Transverse colon (tissue), 4 donors: Measurements from ENCODE around the gene CD59. TPM values are rescaled to one million over a fixed set of nuclear protein-coding genes. Genes with fewer than 3 reads are reported as not detected.

Source experiments
- DNase-seq: peaks from one replicate; pipeline ENCODE4 v3.0.0-alpha.2; 2019
- H3K27ac ChIP-seq, 4 donors: fragments of 200-600 bp; sonication (generic); 2 replicates each; pipeline ENCODE4 v1.5.1; 2016 to 2018; ENCODE audit warnings: inconsistent platforms in 4 of 4
- H3K27me3 ChIP-seq: fragments of 200-600 bp; sonication (generic); 2 replicates; pipeline ENCODE4 v1.5.1; 2017; ENCODE audit warnings: inconsistent platforms
- H3K36me3 ChIP-seq, 4 donors: fragments of 200-600 bp; sonication (generic); 2 replicates each; pipeline ENCODE4 v1.5.1; 2017 to 2019; ENCODE audit warnings: inconsistent platforms in 4 of 4
- H3K4me1 ChIP-seq, 4 donors: fragments of 200-600 bp; sonication (generic); 2 replicates each; pipeline ENCODE4 v1.5.1; 2017 to 2020; ENCODE audit warnings: inconsistent platforms in 4 of 4
- H3K4me3 ChIP-seq, 4 donors: fragments of 200-600 bp; sonication (generic); 1 replicate in 1 of 4; 2 replicates in 3 of 4; pipeline versions ENCODE4 v1.5.1 to v1.6.1; 2017 to 2019; ENCODE audit warnings: inconsistent platforms in 4 of 4
- H3K9me3 ChIP-seq, 2 donors: fragments of 200-600 bp; sonication (generic); 2 replicates each; pipeline ENCODE4 v1.5.1; 2017 to 2019; ENCODE audit warnings: inconsistent platforms in 2 of 2
- EP300 ChIP-seq: sonication (generic); formaldehyde crosslinking; IDR thresholded peaks from one replicate; pipeline ENCODE4 v1.6.1; 2017; ENCODE audit warnings: antibody characterized with exemption, low read depth
- POLR2A ChIP-seq: fragments of 450-650 bp; IDR thresholded peaks from one replicate; pipeline ENCODE4 v1.6.1; 2016; ENCODE audit warnings: antibody characterized with exemption, mild to moderate bottlenecking, moderate library complexity
- POLR2AphosphoS5 ChIP-seq, 3 donors: sonication (generic); formaldehyde crosslinking; IDR thresholded peaks; one replicate each; pipeline ENCODE4 v1.6.1; 2016; ENCODE audit warnings: antibody characterized with exemption in 3 of 3
- whole genome bisulfite sequencing, 2 donors: methylation state at CpG; one replicate each; pipeline ENCODE4 v1.1.5; 2018; ENCODE audit warnings: low coverage in 1 of 2; 5-methylcytosine and 5-hydroxymethylcytosine counted together
- in situ Hi-C, 4 donors: fragments of 200-750 bp; cut with MboI; loops; one replicate each; pipeline versions ENCODE4 v1.15.0 to v1.15.1; 2017; ENCODE audit warnings: low sequenced_read_pairs in 3 of 4, low pct_ligation_motif_present in 1 of 4, low pct_unique_long_range_greater_than_20kb in 1 of 4
- intact Hi-C: fragments of 100-400 bp; cut with DNase I; formaldehyde crosslinking; loops from one replicate; pipeline ENCODE4 v1.15.1; 2023; ENCODE audit warnings: low total_unique reads
- total RNA-seq, 4 donors: library from RNA; depleted of rRNA; stranded (reverse); fragments of >200 nt; gene quantifications; one replicate each; pipeline ENCODE4 v1.1.0, GENCODE V29; 2016
- TF ChIP-seq, protein P1 (sequence below), 5 experiments: fragments of 200-600 bp in 3 of 5; fragments of 450-650 bp in 2 of 5; sonication (generic) in 3 of 5; IDR thresholded peaks; 1 replicate in 2 of 5; 2 replicates in 3 of 5; pipeline ENCODE4 v1.5.1; 2016 to 2017; ENCODE audit warnings: antibody characterized with exemption in 5 of 5, inconsistent platforms in 3 of 5, mild to moderate bottlenecking in 2 of 5, moderate library complexity in 1 of 5

The CD59 gene
- total RNA-seq, 4 donors from 2014 or later, result 64.7 to 213 (median 170) TPM

DNA sequence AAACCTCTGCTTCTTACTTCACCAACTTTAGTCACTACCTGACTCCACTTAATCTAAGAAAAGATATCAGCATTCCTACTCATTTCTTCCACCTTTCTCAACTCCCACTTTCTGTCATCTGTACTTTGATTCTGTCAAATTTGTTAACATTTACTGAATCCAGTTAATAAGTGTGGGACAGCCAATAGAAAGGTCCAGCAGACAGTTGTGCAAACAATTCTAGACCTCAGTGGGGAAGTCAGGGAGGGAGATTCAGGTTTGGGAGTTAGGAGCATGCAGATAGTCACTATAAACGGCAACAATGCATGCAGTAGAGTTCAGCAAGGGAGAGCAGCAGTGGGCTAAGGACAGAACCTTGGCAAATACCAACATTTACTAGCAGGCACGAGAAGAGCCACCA is 34.0 kb upstream of the CD59 start:
- H3K4me1 ChIP-seq, result peaks cover 10 to 25% (median 18%) of the 10 kb centered on the region in 4 donors
- H3K4me3 ChIP-seq, result no peak overlapping the region
- H3K36me3 ChIP-seq, result peaks cover 0 to 43% (median 8%) of the 10 kb centered on the region in 4 donors
- 86% methylated on average over 1 to 2 of the region's 2 CpGs for WGBS, 2 donors
- no peaks in the 10 kb centered on the region for H3K9me3 ChIP-seq
- no peaks in the 10 kb centered on the region for H3K27me3 ChIP-seq
- no peak for DNase-seq
- intact Hi-C loops, result no loop called here
- in situ Hi-C loops, result no loop called here
- no peak overlapping the region for H3K27ac ChIP-seq
- TF ChIP-seq POLR2A, result no peak
- TF ChIP-seq POLR2AphosphoS5 (IDR thresholded peaks at IDR 0.05), result no peak
- no peak for TF ChIP-seq EP300
- TF ChIP-seq, protein P1, sequence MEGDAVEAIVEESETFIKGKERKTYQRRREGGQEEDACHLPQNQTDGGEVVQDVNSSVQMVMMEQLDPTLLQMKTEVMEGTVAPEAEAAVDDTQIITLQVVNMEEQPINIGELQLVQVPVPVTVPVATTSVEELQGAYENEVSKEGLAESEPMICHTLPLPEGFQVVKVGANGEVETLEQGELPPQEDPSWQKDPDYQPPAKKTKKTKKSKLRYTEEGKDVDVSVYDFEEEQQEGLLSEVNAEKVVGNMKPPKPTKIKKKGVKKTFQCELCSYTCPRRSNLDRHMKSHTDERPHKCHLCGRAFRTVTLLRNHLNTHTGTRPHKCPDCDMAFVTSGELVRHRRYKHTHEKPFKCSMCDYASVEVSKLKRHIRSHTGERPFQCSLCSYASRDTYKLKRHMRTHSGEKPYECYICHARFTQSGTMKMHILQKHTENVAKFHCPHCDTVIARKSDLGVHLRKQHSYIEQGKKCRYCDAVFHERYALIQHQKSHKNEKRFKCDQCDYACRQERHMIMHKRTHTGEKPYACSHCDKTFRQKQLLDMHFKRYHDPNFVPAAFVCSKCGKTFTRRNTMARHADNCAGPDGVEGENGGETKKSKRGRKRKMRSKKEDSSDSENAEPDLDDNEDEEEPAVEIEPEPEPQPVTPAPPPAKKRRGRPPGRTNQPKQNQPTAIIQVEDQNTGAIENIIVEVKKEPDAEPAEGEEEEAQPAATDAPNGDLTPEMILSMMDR (IDR thresholded peaks at IDR 0.05), result no peak

- H3K4me1 ChIP-seq, result peaks cover 4 to 19% (median 12%) of the 10 kb centered on the region in 4 donors
- in situ Hi-C loops, result no loop called here
- 87 to 98% methylated on average over 4 of the region's 4 CpGs for WGBS, 2 donors
- H3K4me3 ChIP-seq, result no peak overlapping the region
- H3K36me3 ChIP-seq, result peaks cover 0 to 50% (median 8%) of the 10 kb centered on the region in 4 donors
- H3K27me3 ChIP-seq, result no peaks in the 10 kb centered on the region
- intact Hi-C loops, result no loop called here
- TF ChIP-seq EP300 (no peak), POLR2AphosphoS5 (IDR thresholded peaks at IDR 0.05) (no peak), POLR2A (no peak)
- TF ChIP-seq, protein P1 (IDR thresholded peaks at IDR 0.05), result no peak
- no peak for DNase-seq
- no peaks in the 10 kb centered on the region for H3K9me3 ChIP-seq
- no peak overlapping the region for H3K27ac ChIP-seq
Observed at GRCh38 chr11:33769542-33769941, 33.3 kb upstream of the CD59 start.

GRCh38 chr11:33767624-33768023 is 31.4 kb upstream of the CD59 start:
- Histone ChIP-seq H3K36me3 (peaks cover 0 to 68% (median 9%) of the 10 kb centered on the region in 4 donors), H3K27ac (no peak overlapping the region), H3K9me3 (no peaks in the 10 kb centered on the region), H3K4me3 (no peak overlapping the region), H3K4me1 (peaks cover 0 to 10% (median under 1%) of the 10 kb centered on the region in 4 donors), H3K27me3 (no peaks in the 10 kb centered on the region)
- no peak for DNase-seq
- in situ Hi-C loops, result no loop called here
- TF ChIP-seq, protein P1 (IDR thresholded peaks at IDR 0.05), result no peak
- no peak for TF ChIP-seq POLR2A
- TF ChIP-seq EP300, result no peak
- no peak for TF ChIP-seq POLR2AphosphoS5 (IDR thresholded peaks at IDR 0.05)
- intact Hi-C loops, result no loop called here
- 73 to 80% methylated on average over 4 of the region's 4 CpGs for WGBS, 2 donors

DNA sequence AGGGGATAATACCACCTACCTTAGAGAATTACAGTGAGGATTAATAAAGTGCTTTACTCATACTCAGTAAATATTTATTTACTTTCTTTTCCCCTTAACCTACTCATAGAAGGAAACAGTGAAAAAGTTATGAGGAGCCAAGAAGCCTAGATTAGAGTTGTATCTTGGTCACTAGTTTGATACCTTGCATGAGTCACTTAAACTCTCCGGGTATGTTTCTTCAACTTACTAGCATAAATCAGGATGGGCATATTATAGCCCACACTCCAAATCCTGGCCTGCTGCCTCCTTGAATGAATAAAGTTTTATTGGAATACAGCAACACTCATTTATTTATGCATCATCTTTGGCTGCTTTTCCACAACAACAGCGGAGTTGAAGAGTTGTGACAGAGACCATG is 29.9 kb upstream of the CD59 start:
- no peak for DNase-seq
- H3K27me3 ChIP-seq, result no peaks in the 10 kb centered on the region
- no peak overlapping the region for H3K4me3 ChIP-seq
- in situ Hi-C loops, result no loop called here
- TF ChIP-seq POLR2A (no peak), POLR2AphosphoS5 (IDR thresholded peaks at IDR 0.05) (no peak), EP300 (no peak)
- TF ChIP-seq, protein P1 (IDR thresholded peaks at IDR 0.05), result no peak
- intact Hi-C loops, result no loop called here
- H3K4me1 ChIP-seq, result no peaks in the 10 kb centered on the region
- no peaks in the 10 kb centered on the region for H3K9me3 ChIP-seq
- H3K36me3 ChIP-seq, result peaks cover 0 to 72% (median 9%) of the 10 kb centered on the region in 4 donors
- no peak overlapping the region for H3K27ac ChIP-seq
- WGBS, 2 donors, result 78 to 85% methylated on average over 2 of the region's 2 CpGs
